HG03280 (cell line): Measurements from ENCODE around the gene SMG7.

Experiments
- ATAC-seq: cut with Tn5 transposase; IDR thresholded peaks from one replicate; pipeline ENCODE4 v1.9.1; 2021; ENCODE audit warnings: mild to moderate bottlenecking, moderate library complexity; ENCODE audit not compliant: unreplicated experiment

The SMG7 gene

DNA sequence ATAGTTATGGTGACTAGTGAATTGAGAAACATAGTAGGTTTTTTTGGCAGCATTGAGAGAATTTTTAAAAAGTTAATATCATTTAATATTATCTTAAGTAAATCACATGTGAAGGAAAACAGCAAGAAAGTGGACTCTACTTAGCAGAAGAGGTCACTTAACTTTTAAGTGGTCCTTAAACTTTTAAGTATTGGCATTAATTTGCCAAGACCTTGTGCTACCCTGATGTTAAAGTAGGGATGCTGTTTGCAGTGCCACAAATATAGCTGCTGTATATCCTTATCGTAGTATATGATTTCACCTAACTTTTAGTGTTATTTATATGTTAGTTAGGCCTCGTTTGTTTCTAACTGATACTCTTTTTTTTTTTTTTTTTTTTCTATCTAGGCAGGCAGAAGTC, 40.2 kb downstream of the SMG7 start:
- ATAC-seq = no peak

DNA sequence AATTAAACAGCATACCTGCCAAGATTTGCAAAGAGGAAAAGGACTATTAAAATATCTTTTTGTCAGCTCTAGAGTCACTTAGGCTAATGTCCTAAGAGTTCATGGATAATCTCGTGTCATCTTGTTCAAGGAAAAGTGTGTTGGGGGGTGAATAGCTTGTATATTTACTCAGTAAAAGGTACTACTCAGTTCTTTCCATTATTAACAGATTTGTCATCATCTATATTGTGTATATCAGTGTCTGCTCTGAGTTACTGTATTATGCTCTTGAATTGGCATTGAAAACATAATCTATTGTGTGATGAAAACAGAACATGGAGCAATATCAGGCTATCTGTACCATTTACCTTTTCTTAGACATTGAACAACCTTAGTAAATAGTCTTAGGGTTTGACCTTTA, 41.9 kb downstream of the SMG7 start:
- no peak for ATAC-seq

DNA sequence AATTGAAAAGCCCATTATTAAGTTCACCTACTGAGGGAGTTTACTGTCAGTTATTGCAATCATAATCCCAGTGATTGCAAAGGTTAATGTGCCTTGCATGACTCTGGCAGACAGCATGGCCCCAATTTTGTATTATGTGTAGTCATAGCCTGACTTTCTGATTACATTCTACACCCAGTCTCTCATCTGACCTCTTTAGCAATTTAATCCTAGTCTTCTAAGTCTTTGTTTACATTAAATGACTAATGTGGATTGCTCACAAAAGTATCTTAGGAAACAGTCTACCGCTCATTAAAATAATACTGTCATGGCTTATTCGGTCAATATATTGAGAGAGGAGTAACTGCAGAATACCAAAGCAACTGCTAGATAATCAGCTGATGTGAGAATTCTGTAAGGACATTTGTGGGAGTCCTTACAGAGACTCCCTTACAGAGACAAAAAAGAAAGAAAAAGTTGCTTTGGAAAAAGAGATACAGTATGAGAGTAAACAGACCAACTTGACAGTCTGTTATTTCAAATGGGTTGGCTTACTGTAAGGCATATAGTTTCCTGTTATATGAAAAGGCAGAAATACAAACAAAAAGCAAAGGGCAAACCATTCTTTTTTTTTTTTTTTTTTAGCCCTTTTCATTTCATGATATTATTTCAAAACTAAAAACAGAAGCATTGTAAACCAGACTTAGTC, 42.8 kb downstream of the SMG7 start:
- ATAC-seq = no peak

DNA sequence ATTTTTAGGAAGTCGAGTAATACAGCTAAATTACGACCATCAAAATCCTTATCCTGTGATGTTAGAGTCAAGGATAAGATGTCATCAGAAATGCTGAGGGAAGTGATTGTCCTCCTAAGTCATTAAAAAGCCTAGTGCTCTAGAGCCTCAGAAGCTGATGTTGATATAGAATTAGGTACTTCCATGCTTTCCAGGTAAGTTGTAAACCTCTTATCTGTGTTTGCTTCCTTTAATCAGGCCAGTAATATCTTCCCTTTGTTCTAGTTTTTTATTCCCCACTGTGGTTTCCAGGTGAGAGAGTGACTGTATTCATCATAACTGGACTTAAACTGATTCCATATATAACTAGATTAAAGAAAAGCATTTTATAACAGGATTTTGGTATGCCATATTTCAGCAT, 44.4 kb downstream of the SMG7 start:
- ATAC-seq = no peak

DNA sequence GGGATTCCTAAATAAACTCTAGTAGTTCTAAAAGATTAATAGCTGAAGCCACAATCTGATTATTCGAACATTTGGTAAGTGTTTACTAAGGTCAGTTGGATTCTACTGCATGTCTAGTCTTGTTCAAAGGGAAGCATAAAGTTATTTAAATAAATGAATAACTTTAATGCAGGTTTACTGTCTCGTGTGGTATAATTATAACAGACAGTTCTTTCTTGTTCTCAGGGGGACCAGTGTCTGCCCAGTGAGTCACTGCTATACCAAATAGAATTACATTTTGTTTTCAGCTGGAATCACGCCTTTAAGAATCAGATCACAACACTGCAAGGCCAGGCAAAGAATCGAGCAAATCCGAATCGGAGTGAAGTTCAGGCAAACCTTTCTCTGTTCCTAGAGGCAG, 45.1 kb downstream of the SMG7 start:
- ATAC-seq = no peak

DNA sequence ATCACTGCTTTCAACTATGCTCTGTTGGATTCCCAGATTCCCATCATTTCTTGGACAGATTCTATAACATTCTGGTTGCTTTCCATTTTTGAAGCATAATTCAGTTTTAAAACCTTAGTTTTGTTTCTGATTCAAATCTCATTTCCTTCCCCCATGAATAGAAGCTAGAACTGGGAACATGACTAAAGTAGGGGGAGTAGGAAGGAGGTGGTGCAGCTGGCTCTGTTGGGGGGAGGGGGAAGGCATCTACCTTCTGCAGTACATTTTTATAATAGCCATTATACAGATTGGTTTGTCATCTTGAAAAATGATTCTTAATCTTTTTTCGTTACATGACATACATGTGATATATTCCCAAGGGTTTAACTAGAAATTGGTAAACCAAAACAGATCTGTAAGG, 48.1 kb downstream of the SMG7 start:
- ATAC-seq = no peak

DNA sequence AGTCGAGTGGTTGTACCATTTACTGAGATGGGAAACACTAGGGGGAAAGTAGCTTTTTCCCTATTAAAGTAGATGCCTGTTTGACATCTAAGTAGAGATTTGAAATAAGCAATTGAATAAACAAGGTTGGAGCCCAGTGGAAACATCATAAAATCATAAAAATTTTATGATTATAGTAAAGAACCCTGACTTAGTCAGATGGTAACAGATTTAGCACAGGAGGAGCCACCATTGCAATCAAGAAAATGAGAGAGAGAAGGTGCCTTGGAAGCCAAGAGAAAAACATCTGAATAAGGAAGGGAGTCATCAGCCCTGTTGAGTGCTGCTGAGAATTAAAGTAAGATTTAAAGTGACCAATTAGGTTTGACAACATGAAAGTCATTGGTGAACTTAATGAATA, 49.8 kb downstream of the SMG7 start:
- ATAC-seq = no peak

DNA sequence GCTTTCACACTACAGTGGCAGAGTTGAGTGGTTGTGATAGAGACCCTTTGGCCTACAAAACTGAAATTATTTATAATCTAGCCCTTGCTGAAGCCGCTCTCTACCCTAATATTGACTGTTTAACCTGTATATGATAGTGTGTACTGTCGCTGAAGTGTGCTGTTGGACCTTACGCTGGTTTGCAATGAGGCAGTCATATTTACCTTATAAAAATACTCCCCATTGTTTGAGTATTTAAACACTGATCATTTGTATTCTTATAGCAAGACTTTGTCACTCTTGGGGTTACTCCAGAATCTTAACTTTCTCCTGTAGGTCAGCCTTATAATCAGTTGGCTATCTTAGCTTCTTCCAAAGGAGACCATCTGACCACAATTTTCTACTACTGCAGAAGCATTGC, 56.3 kb downstream of the SMG7 start:
- ATAC-seq = no peak

DNA sequence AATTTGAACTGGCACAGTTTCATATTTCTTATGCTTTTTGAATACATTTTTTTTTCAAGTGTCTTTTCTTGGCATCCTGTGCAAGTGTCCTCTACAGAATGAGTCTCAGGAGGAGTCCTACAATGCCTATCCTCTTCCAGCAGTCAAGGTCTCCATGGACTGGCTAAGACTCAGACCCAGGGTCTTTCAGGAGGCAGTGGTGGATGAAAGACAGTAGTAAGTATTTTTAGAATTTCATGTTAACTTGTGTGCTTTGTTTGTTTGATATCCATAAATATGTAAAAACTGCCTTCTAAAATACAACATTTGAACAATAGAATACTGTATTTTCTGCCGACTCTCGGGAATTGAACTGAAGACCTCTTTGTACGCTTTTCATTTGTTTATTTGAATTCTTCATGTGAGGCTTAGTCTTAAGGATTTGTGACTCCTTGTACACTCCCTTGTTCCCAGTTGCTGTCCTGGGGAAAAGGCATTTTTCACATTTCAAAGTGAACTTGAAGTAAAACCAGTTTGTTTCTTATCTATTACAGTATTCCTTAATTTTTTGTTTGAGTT, 61.4 kb downstream of the SMG7 start:
- no peak for ATAC-seq

DNA sequence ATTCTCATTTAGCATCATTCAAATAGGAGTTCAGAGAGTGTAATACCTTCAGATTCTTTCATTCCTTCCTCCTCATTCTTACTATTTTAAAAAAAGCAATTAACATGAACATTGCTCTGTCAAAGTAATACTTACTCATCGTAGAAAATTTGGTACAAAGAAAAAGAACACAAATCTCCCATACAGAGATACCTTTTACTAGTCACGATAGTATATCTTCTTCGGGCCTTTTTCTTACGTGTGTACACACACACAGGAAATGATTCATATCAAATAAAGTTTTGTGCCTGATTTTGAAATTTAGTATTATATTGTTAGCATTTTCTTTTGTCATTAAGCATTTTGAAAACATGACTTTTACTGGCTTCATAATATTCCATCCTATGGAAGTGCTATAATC, 65.1 kb downstream of the SMG7 start:
- ATAC-seq = no peak

DNA sequence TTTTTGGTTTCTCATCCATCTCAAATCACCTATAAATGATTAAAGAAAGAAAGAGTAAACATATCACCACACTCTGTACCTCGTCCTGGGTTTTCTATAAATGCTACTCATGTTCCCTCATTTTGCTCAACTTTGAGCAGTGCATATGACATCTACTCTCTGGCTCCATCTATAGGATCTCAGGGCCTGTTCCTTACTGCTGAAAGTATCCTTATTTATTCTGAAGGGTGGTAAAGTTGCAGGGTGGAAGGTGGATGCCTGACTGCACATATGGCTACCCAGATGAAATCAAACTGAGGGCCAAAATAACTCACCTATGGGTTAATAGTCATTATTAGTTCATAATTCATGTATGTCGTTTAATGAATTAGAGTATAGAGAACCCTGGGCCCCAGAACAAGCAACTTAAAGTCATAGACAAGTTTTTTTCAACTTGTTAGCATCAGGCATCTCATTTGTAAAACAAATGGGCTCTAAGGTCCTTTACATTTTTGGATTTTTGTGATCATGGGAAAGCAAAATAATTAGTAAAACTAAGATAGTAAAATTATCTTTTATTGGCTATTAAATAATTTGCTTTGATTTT, 71.4 kb downstream of the SMG7 start:
- ATAC-seq = no peak

DNA sequence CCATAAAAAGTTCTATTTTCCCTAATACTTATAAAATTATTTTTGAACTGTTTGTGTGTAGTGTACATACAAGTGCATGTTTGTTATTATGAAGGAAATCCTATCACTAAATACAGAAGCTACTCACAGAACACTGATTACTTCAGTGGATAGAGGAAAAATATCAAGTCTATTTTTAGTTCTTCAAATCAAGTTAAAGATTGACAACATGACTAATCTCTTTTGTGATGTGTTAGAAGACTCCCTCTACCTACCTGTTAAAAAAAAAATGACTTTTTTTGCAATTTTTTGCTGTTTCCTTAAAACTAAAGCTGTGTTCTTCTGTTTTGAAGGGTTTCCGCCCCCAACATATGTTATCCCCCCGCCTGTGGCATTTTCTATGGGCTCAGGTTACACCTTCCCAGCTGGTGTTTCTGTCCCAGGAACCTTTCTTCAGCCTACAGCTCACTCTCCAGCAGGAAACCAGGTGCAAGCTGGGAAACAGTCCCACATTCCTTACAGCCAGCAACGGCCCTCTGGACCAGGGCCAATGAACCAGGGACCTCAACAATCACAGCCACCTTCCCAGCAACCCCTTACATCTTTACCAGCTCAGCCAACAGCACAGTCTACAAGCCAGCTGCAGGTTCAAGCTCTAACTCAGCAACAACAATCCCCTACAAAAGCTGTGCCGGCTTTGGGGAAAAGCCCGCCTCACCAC, 72.4 kb downstream of the SMG7 start:
- no peak for ATAC-seq

DNA sequence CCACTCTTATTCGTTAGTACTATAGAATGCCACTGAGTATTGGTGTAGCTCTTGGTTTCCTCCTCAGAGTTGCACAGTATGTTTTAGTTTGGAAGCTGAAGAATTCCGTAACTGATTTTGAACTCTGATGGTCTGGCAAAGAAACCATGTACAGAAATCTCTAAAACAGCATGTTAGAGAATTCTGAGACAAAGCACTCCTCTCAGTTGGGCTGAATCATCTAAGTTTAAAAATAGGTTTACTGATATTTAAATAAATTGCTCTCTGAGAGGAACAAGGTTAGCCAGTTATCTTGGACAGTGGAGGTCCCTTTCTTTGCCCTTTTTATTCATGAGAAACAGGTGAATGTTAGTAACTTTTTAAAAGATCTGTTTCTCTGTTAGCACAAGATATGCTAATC, 74.1 kb downstream of the SMG7 start:
- no peak for ATAC-seq

DNA sequence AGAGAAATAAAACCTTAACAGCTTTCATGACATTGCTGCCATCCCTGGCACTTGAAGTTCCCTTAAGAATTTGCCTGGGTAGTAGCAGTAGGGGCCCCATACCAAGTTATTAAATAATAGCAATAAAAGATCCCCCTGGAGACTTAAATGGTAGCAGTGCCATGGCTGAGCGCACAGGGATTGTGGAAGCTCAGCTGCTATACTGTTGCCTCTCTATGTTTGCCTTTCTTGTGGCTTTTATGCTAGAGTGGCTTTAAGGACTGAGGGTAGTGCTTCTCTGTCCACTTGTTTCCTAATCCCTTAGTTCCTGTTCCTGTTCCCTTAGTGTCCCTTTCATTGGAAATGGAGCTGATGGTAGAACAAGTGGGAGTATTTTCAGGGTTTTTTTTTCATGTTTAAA, 75.8 kb downstream of the SMG7 start:
- no peak for ATAC-seq

DNA sequence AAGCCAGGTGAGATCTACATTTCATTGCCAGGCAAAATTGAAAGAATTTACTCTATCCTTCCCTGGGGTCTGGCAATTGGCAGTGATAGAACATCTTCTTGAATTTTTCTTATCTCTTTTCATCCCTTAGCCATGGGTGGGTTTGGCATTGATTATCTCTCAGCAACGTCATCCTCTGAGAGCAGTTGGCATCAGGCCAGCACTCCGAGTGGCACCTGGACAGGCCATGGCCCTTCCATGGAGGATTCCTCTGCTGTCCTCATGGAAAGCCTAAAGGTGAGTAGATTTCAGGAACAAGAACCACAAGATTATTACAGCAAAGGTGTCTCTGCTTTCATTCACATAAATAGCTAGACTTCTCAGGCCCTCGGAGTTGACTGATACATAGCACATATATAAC, 78.6 kb downstream of the SMG7 start:
- ATAC-seq = no peak

DNA sequence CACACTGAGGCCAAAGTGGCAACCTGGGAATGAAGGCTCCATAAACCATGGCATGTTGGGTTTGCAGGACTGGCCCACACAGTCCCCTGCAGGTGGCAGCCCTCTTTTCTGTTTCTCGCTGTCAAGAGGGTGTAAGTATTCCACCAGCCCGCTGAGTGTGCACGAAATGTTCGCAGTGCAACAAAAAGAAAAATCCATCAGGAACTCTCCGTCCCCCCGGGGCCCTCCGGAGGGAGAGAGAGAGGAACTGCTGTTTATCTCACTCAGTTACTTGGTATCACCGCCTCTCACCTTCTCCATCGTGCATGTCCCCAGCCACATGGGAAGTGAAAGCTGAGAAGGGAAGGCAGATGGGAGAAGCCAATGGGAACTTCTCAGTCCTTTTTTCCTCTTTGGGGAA, 79.6 kb downstream of the SMG7 start:
- ATAC-seq = no peak

DNA sequence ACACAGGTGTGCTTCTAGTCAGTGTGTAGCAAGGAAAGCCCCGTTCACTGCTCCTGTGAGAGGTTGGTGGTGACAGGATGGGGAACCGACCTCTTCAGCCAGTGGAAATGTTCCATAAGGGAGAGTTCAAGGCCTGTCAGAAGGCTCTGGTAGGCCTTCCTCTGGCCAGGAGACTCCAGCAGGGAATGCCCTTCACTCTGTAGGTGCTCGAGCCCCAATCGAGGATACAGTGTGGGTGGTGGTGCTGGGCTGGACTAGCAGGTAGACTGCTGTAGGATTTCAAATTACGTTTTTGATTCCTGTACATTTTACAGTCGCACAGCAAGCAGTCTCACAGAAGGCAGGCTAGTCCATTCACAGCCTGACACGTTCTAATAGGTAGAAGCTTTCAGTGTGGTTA, 80.1 kb downstream of the SMG7 start:
- no peak for ATAC-seq

DNA sequence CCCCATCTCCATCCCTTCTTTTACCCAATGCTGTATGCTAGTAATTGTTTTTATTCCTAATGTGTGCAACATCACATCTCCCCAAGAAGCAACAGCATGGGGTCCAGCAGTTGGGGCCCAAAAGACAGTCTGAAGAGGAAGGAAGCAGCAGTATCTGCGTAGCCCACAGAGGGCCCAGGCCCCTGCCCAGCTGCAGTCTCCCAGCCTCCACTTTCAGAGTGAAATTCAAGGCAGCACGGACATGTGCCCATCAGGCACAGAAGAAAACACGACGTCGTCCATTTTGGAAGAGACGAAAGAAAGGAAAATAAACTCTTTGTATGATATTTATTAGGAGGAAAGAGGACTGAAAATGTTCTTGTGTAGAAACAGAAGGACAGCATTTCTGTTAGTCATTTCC, 80.6 kb downstream of the SMG7 start:
- no peak for ATAC-seq

DNA sequence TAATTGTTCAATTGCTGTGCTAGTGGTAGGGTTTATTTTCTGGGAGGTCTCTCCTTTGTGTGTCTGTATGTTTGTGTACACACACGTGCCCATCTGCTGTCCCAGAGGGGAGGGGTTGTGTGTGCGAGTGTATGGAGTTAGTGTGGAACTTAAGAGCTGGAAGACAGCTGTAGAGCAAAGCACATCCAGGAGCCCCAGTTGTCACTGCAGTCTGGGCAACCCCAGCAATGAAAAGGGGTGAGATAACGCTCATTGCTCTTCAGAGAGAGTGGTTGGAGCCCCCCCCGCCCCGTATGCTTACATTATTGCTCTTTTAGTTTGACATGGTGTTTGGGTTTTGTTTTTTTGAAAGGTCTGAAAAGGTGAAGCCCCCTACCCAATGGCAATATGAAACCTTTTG, 81.0 kb downstream of the SMG7 start:
- no peak for ATAC-seq

DNA sequence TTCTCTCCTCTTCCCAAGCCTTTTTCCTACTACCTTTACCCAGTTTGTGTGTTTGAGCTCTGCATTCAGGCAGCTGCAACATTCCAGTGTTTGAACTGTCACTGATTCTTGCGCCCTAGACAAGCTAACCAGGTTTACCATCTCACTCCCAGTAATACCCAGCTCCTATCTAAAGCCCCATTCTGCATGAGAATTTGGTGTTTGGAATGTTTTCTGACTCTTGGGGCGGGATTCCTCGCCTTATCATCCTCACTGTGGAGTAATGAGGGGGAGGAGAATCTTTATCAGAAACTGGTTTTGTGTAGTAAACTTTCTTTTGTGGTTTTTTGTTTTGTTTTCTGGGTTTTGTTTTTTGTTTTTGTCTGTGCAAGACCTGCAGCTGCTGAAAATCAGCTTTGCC, 81.5 kb downstream of the SMG7 start:
- no peak for ATAC-seq

DNA sequence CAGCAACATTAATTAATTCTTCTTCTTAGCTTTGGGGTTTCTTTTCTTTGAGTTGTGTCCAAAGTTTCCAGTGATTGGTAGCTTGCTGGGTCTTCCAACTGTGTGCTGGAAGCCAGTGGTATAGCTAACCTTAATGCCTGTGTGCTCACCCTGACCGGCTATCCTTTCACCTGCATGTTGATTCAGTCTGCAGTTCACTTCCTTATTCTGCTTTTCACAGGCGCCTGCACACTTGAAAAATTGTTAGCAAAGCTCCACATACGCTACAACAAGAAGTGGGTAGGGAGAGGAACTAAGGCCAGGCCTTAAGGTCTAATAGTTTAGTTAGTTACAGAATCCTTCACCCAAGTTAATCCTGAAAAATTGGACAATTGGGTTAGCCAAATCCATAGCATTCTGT, 82.3 kb downstream of the SMG7 start:
- ATAC-seq = no peak

DNA sequence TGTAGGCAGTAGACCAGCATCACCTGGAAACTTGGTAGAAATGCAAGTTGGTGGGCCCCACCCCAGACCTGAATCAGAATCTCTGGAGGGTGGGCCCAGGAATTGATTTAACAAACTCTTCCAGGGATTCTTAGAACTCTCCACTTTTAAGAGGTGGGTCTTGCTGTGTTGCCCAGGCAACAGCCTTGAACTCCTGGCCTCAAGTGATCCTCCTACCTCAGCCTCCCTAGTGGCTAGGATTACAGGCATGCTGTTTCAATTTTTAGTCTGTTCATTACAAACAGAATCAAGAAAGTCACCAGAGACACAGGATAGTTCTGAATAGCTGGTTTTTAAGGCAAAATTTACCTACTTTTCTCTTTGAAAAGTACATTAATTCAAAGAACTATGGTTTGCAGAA, 86.8 kb downstream of the SMG7 start:
- ATAC-seq = no peak
